ENCODE measurements around the gene PICALM. TPM values are rescaled to one million over a fixed set of nuclear protein-coding genes. Genes with fewer than 3 reads are reported as not detected.

Gene PICALM
- total and polyA plus RNA-seq, 10 of the 15 experiments (the other 5 are each of a cell fraction or from before 2014, with no cell fraction given) = 4.3 to 150 (median 41.8) TPM

DNA sequence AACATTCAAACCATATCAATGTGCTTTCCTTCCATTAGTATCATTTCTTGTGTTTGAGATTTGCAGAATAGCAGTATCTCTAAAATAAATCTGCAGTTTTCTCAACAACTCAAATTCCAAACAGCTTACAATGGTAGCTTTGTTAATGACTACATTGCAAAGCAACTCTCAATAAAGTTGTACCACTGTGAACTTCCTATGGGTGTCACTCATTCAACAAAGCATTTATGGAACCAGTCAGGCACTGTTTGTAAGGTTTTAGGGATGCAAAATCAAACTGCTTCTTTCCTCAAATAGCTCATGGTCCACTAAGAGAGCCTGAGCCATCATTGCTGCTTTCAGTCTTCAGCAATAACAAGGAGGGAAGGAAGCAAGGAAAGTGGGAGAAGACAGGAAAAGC, 122.7 kb downstream of the PICALM start:
- FAIRE-seq = no peak

More for the DNA sequence above, 122.7 kb downstream of the PICALM start:
- Histone ChIP-seq H3K4me2 (ENCODE audit: control insufficient read depth, insufficient read depth) (no peak overlapping the region), H3K9ac (ENCODE audit: control insufficient read depth, insufficient read depth, low read length) (no peak overlapping the region), H3K9me3 (replicated peaks; ENCODE audit: control insufficient read depth, insufficient read depth, low read length) (peaks cover 7% of the 10 kb centered on the region; the same call in 2 of the 3 replicates), H2AFZ (ENCODE audit: control insufficient read depth, low read depth, low read length) (no peak overlapping the region), H3K4me3 (no peak overlapping the region), H4K20me1 (ENCODE audit: control insufficient read depth, insufficient read depth) (no peaks in the 10 kb centered on the region), H3K27ac (ENCODE audit: control insufficient read depth, insufficient read depth) (no peak overlapping the region), H3K36me3 (ENCODE audit: control insufficient read depth in 2 of 2, insufficient read depth in 2 of 2, low read length in 1 of 2) (no peaks in the 10 kb centered on the region; a peak in 1 of 4 replicates), H3K27me3 (replicated peaks in 1 of 2; ENCODE audit: control insufficient read depth in 2 of 2, insufficient read depth in 2 of 2, low read length in 1 of 2) (no peaks in the 10 kb centered on the region), H3K4me1 (ENCODE audit: control insufficient read depth, insufficient read depth, low read length) (peaks cover 13% of the 10 kb centered on the region), H3K79me2 (ENCODE audit: control insufficient read depth, insufficient read depth, low read length) (no peaks in the 10 kb centered on the region)
- TF ChIP-seq, protein P1, sequence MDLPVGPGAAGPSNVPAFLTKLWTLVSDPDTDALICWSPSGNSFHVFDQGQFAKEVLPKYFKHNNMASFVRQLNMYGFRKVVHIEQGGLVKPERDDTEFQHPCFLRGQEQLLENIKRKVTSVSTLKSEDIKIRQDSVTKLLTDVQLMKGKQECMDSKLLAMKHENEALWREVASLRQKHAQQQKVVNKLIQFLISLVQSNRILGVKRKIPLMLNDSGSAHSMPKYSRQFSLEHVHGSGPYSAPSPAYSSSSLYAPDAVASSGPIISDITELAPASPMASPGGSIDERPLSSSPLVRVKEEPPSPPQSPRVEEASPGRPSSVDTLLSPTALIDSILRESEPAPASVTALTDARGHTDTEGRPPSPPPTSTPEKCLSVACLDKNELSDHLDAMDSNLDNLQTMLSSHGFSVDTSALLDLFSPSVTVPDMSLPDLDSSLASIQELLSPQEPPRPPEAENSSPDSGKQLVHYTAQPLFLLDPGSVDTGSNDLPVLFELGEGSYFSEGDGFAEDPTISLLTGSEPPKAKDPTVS (IDR thresholded peaks at IDR 0.05; ENCODE audit: low read depth, low read length) = no peak
- TF ChIP-seq CEBPB (IDR thresholded peaks at IDR 0.05; ENCODE audit: borderline replicate concordance in 1 of 2, low read depth in 2 of 2, low read length in 2 of 2) (no peak), NBN (IDR thresholded peaks at IDR 0.05) (no peak), SREBF1 (IDR thresholded peaks at IDR 0.05; ENCODE audit: low read length) (no peak), GABPA (IDR thresholded peaks at IDR 0.05; ENCODE audit: low read depth) (no peak), RELA (IDR thresholded peaks at IDR 0.05; ENCODE audit: borderline replicate concordance, partially characterized antibody) (no peak), SP1 (IDR thresholded peaks at IDR 0.05; ENCODE audit: low read depth, low read length) (no peak), GATAD2B (conservative IDR thresholded peaks at IDR 0.05; ENCODE audit: low read depth) (no peak)
- TF ChIP-seq, protein P2, sequence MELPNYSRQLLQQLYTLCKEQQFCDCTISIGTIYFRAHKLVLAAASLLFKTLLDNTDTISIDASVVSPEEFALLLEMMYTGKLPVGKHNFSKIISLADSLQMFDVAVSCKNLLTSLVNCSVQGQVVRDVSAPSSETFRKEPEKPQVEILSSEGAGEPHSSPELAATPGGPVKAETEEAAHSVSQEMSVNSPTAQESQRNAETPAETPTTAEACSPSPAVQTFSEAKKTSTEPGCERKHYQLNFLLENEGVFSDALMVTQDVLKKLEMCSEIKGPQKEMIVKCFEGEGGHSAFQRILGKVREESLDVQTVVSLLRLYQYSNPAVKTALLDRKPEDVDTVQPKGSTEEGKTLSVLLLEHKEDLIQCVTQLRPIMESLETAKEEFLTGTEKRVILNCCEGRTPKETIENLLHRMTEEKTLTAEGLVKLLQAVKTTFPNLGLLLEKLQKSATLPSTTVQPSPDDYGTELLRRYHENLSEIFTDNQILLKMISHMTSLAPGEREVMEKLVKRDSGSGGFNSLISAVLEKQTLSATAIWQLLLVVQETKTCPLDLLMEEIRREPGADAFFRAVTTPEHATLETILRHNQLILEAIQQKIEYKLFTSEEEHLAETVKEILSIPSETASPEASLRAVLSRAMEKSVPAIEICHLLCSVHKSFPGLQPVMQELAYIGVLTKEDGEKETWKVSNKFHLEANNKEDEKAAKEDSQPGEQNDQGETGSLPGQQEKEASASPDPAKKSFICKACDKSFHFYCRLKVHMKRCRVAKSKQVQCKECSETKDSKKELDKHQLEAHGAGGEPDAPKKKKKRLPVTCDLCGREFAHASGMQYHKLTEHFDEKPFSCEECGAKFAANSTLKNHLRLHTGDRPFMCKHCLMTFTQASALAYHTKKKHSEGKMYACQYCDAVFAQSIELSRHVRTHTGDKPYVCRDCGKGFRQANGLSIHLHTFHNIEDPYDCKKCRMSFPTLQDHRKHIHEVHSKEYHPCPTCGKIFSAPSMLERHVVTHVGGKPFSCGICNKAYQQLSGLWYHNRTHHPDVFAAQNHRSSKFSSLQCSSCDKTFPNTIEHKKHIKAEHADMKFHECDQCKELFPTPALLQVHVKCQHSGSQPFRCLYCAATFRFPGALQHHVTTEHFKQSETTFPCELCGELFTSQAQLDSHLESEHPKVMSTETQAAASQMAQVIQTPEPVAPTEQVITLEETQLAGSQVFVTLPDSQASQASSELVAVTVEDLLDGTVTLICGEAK (IDR thresholded peaks at IDR 0.05; ENCODE audit: borderline replicate concordance) = peak; percentile 75
- CTCF ChIA-PET = interaction anchor here (0.6 to 1.5 kb wide), 4 partner anchors 29 to 1131 kb away, joined by 3 to 4 read pairs (median 3); no protein-coding TSS in a partner anchor
- BruUV-seq (replicated peaks) = no TSS peak
- SMC1A ChIA-PET (ENCODE audit: uncharacterized antibody, unreplicated experiment) = interaction anchor here (0.6 to 1.5 kb wide), 5 partner anchors 16 to 346 kb away, joined by 3 to 6 read pairs (median 3); no protein-coding TSS in a partner anchor
- in situ Hi-C loops (cut with MboI) = no loop called here
- POLR2A ChIA-PET = interaction anchor here (0.6 kb wide), 1 partner anchor 74 kb away, joined by 3 read pairs; no protein-coding TSS in a partner anchor
- no peak for DNase-seq (ENCODE audit: low read depth, low spot score)
- RAD21 ChIA-PET (ENCODE audit: unreplicated experiment) = interaction anchor here (1.2 kb wide), 1 partner anchor 15 kb away, joined by 4 read pairs; no protein-coding TSS in a partner anchor
- ATAC-seq = no peak
- intact Hi-C loops (cut with micrococcal nuclease; ENCODE audit: unreplicated experiment) = loop anchor here (5.0 to 10.0 kb wide), 2 partner anchors 271 to 351 kb away; no protein-coding TSS in a partner anchor

Measured in GM12878 (cell line).